ENCODE measurements around the gene LRP4. TPM values are rescaled to one million over a fixed set of nuclear protein-coding genes. Genes with fewer than 3 reads are reported as not detected.

LRP4 gene
- total RNA-seq, 1 donor from 2014 or later, result 9.9 TPM

- DNase-seq (ENCODE audit: low read depth), result no peak
- no peaks in the 10 kb centered on the region for H3K27me3 ChIP-seq (ENCODE audit: control insufficient read depth, insufficient read depth, low read length)
- H3K4me3 ChIP-seq (ENCODE audit: low read depth, low read length), result no peak overlapping the region
- H3K36me3 ChIP-seq (ENCODE audit: control insufficient read depth, insufficient read depth, low read length), result no peaks in the 10 kb centered on the region
- TF ChIP-seq CTCF (IDR thresholded peaks at IDR 0.05; ENCODE audit: insufficient read depth, low read length, poor library complexity, severe bottlenecking), result no peak
These were observed 42.7 kb upstream of the LRP4 start for GRCh38 chr11:46961041-46961440.

DNA sequence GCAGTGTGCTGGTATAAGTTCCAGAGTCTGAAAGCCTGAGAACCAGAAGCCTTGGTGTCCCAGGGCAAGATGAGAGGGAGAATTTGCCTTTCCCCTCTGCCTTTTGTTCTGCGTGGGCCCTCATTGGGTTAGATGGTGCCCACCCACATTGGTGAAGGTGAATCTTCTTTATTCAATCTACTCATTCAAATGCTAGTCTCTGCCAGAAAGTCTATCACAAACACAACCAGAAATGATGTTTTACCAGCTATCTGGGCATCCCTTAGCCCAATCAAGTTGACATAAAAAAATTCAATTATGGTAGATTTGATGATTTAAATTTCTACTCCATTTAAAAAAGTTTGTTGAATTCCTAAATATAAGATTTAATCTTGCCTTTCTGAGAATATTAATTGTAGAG is 40.4 kb upstream of the LRP4 start:
- Histone ChIP-seq H3K36me3 (ENCODE audit: control insufficient read depth, insufficient read depth, low read length) (no peaks in the 10 kb centered on the region), H3K27me3 (ENCODE audit: control insufficient read depth, insufficient read depth, low read length) (no peaks in the 10 kb centered on the region), H3K4me3 (ENCODE audit: low read depth, low read length) (no peak overlapping the region)
- DNase-seq (ENCODE audit: low read depth), result no peak
- TF ChIP-seq CTCF (IDR thresholded peaks at IDR 0.05; ENCODE audit: insufficient read depth, low read length, poor library complexity, severe bottlenecking), result no peak

- H3K36me3 ChIP-seq (ENCODE audit: control insufficient read depth, insufficient read depth, low read length), result no peaks in the 10 kb centered on the region
- H3K27me3 ChIP-seq (ENCODE audit: control insufficient read depth, insufficient read depth, low read length), result no peaks in the 10 kb centered on the region
- DNase-seq (ENCODE audit: low read depth), result no peak
- H3K4me3 ChIP-seq (ENCODE audit: low read depth, low read length), result no peak overlapping the region
- no peak for TF ChIP-seq CTCF (IDR thresholded peaks at IDR 0.05; ENCODE audit: insufficient read depth, low read length, poor library complexity, severe bottlenecking)
These were observed 34.7 kb upstream of the LRP4 start for GRCh38 chr11:46953093-46953492.

GRCh38 chr11:46952553-46952952 is 34.2 kb upstream of the LRP4 start:
- Histone ChIP-seq H3K27me3 (ENCODE audit: control insufficient read depth, insufficient read depth, low read length) (no peaks in the 10 kb centered on the region), H3K36me3 (ENCODE audit: control insufficient read depth, insufficient read depth, low read length) (no peaks in the 10 kb centered on the region), H3K4me3 (ENCODE audit: low read depth, low read length) (no peak overlapping the region)
- DNase-seq (ENCODE audit: low read depth), result no peak
- no peak for TF ChIP-seq CTCF (IDR thresholded peaks at IDR 0.05; ENCODE audit: insufficient read depth, low read length, poor library complexity, severe bottlenecking)

DNA sequence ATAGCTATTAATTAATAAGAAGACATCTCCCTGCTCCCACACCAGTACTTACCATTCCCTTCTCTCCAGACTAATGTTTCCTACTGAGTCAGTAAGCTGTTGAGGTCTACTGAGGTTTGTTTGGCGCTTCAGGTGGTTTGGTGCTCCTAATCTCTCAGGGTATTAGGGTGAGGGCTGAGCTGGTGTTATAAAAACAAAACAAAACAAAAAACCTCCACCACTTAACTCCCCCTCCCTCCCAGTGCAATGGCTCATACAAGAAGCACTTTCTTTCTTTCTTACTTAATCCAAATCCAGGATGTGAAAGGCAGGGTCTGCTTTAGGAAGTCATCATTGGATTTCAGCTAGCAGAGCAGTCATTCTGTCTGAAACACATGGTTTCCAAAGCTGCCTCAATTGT is 33.5 kb upstream of the LRP4 start:
- H3K36me3 ChIP-seq (ENCODE audit: control insufficient read depth, insufficient read depth, low read length), result no peaks in the 10 kb centered on the region
- no peak overlapping the region for H3K4me3 ChIP-seq (ENCODE audit: low read depth, low read length)
- TF ChIP-seq CTCF (IDR thresholded peaks at IDR 0.05; ENCODE audit: insufficient read depth, low read length, poor library complexity, severe bottlenecking), result no peak
- H3K27me3 ChIP-seq (ENCODE audit: control insufficient read depth, insufficient read depth, low read length), result no peaks in the 10 kb centered on the region
- no peak for DNase-seq (ENCODE audit: low read depth)

- no peak for DNase-seq (ENCODE audit: low read depth)
- Histone ChIP-seq H3K27me3 (ENCODE audit: control insufficient read depth, insufficient read depth, low read length) (no peaks in the 10 kb centered on the region), H3K36me3 (ENCODE audit: control insufficient read depth, insufficient read depth, low read length) (no peaks in the 10 kb centered on the region), H3K4me3 (ENCODE audit: low read depth, low read length) (no peak overlapping the region)
- no peak for TF ChIP-seq CTCF (IDR thresholded peaks at IDR 0.05; ENCODE audit: insufficient read depth, low read length, poor library complexity, severe bottlenecking)
These were observed 30.9 kb upstream of the LRP4 start for GRCh38 chr11:46949297-46949696.

Data from kidney epithelial cell (primary cell).